Left ventricle myocardium inferior (tissue), 1 donor: ENCODE results near the gene VPS36. TPM values are rescaled to one million over a fixed set of nuclear protein-coding genes. Genes with fewer than 3 reads are reported as not detected.

ENCODE experiments used
- DNase-seq: peaks from one replicate; pipeline ENCODE4 v3.0.0-alpha.2; 2020
- H3K27ac ChIP-seq: fragments of 200-600 bp; replicated peaks from 2 replicates; pipeline ENCODE4 v1.8.0; 2021
- H3K27me3 ChIP-seq: fragments of 200-600 bp; 2 replicates; pipeline ENCODE4 v1.8.0; 2021; ENCODE audit warnings: low read depth
- H3K36me3 ChIP-seq: fragments of 200-600 bp; 2 replicates; pipeline ENCODE4 v1.8.0; 2021
- H3K4me1 ChIP-seq: fragments of 200-600 bp; 2 replicates; pipeline ENCODE4 v1.8.0; 2021
- H3K4me3 ChIP-seq: fragments of 200-600 bp; 2 replicates; pipeline ENCODE4 v1.8.0; 2021; ENCODE audit warnings: mild to moderate bottlenecking, moderate library complexity
- H3K9me3 ChIP-seq: fragments of 200-600 bp; replicated peaks from 2 replicates; pipeline ENCODE4 v1.8.0; 2021
- intact Hi-C: fragments of 100-400 bp; cut with micrococcal nuclease; formaldehyde crosslinking; loops from one replicate; pipeline ENCODE4 v1.11.0; 2022
- total RNA-seq: library from RNA; stranded (reverse); fragmentation: NEBNext Ultra II Directional; extraction: Animal tissue kit (Norgen Biotek cat#: 25700); gene quantifications from one replicate; pipeline ENCODE4 v1.2.1, GENCODE V29; 2021
- TF ChIP-seq, protein P1 (sequence below): fragments of 200-600 bp; IDR thresholded peaks from 2 replicates; pipeline ENCODE4 v1.8.0; 2021; ENCODE audit warnings: antibody characterized with exemption, mild to moderate bottlenecking, borderline replicate concordance
- donor health status: DM: no; HTN: yes; CAD: no; lungs with severe emphysema.

The VPS36 gene
- total RNA-seq, 1 donor from 2014 or later = 32.3 TPM

- H3K27ac ChIP-seq = peak overlapping the region; percentile 85
- no peak for DNase-seq
- H3K4me1 ChIP-seq = peaks cover 38% of the 10 kb centered on the region
- H3K27me3 ChIP-seq = peaks cover 9% of the 10 kb centered on the region
- no peaks in the 10 kb centered on the region for H3K9me3 ChIP-seq
- TF ChIP-seq, protein P1, sequence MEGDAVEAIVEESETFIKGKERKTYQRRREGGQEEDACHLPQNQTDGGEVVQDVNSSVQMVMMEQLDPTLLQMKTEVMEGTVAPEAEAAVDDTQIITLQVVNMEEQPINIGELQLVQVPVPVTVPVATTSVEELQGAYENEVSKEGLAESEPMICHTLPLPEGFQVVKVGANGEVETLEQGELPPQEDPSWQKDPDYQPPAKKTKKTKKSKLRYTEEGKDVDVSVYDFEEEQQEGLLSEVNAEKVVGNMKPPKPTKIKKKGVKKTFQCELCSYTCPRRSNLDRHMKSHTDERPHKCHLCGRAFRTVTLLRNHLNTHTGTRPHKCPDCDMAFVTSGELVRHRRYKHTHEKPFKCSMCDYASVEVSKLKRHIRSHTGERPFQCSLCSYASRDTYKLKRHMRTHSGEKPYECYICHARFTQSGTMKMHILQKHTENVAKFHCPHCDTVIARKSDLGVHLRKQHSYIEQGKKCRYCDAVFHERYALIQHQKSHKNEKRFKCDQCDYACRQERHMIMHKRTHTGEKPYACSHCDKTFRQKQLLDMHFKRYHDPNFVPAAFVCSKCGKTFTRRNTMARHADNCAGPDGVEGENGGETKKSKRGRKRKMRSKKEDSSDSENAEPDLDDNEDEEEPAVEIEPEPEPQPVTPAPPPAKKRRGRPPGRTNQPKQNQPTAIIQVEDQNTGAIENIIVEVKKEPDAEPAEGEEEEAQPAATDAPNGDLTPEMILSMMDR = no peak
- H3K36me3 ChIP-seq = peaks cover 10% of the 10 kb centered on the region
- intact Hi-C loops = no loop called here
- H3K4me3 ChIP-seq = peak overlapping the region; percentile 72
Observed at GRCh38 chr13:52406629-52407028, 43.8 kb downstream of the VPS36 start.

- TF ChIP-seq, protein P1 = no peak
- DNase-seq = peak; percentile 84
- peak within 1 kb of the TSS; percentile 85 for H3K27ac ChIP-seq
- H3K9me3 ChIP-seq = no peaks in the 10 kb centered on the region
- peaks cover 9% of the 10 kb centered on the region for H3K27me3 ChIP-seq
- peak within 1 kb of the TSS; percentile 72 for H3K4me3 ChIP-seq
- intact Hi-C loops = no loop called here
- peaks cover 38% of the 10 kb centered on the region for H3K4me1 ChIP-seq
- H3K36me3 ChIP-seq = peaks cover 7% of the 10 kb centered on the region
Observed at GRCh38 chr13:52405767-52406494, 44.5 kb downstream of the VPS36 start, which contains the start of gene THSD1. Gene THSD1, minus strand, starts transcription at chr13:52406172. Its CDS starts 3,572 bp downstream, at chr13:52402600.

DNA sequence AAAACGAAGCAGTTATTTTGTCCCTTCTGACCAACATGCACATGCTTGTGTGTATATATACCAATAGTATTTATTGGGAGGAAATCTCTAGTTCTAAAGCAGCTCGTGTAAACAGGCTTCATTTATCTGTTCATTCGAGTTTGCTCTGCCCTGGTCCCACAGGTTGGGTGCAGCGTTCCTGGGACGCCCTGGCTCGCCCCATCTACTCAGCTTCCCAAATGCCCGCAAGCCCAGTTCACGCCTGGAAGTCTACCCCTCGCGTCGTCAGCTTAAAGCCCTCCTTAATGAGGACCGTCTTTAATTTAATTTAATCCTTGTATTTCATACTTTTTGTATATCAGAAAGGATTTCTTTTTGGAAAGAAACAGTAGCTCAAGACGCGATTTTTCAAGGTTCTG, 45.1 kb downstream of the VPS36 start:
- DNase-seq = no peak
- TF ChIP-seq, protein P1 = no peak

DNA sequence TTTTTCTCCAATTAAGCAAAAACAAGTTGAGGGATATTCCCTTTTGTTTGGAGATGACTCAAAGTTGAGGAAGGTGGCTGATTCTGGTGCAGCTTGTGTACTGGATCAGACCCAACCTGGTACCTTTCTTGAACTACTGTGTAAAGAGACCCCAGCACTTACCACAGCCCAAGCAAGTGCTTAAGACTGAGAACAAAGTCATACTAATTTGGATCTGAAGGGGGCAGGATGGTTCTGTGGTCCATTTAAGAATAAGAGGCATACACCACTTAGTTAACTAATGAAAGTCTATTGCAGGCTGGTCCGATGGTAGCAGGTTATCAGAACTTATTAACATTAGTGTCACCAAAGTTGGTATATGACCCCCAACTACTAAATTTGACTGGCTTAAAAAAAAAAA, 50.7 kb downstream of the VPS36 start:
- Histone ChIP-seq H3K4me3 (no peak overlapping the region), H3K9me3 (no peaks in the 10 kb centered on the region), H3K27me3 (no peaks in the 10 kb centered on the region), H3K36me3 (peaks cover 10% of the 10 kb centered on the region), H3K27ac (no peak overlapping the region), H3K4me1 (peaks cover 60% of the 10 kb centered on the region)
- TF ChIP-seq, protein P1 = peak; percentile 42
- intact Hi-C loops = no loop called here
- DNase-seq = no peak

More for the DNA sequence above, 45.1 kb downstream of the VPS36 start:
- Histone ChIP-seq H3K4me1 (peaks cover 38% of the 10 kb centered on the region), H3K9me3 (no peaks in the 10 kb centered on the region), H3K27me3 (peaks cover 9% of the 10 kb centered on the region), H3K27ac (peak overlapping the region; percentile 85), H3K4me3 (peak overlapping the region; percentile 72), H3K36me3 (peaks cover 7% of the 10 kb centered on the region)
- intact Hi-C loops = no loop called here

DNA sequence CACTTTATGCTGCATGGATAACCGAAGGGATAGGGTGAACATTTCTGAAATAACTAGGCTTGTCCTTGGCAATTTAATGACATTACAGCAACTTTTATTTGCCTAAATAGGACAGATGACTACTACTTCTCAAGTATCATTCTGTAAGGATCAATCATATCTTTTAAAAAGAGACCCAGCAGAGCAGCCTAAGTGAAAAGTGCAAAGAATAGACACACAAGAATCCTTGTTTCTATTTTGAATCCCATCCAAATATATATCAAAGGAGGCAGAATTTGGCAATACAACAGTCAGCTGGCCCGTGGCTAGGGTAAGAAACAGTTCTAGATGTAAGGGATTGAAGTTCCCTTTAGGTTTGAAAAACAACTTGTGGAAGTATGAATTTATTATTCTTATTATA, 51.4 kb downstream of the VPS36 start:
- TF ChIP-seq, protein P1 = no peak
- Histone ChIP-seq H3K27ac (no peak overlapping the region), H3K4me1 (peaks cover 64% of the 10 kb centered on the region), H3K9me3 (no peaks in the 10 kb centered on the region), H3K4me3 (no peak overlapping the region), H3K27me3 (no peaks in the 10 kb centered on the region), H3K36me3 (peaks cover 12% of the 10 kb centered on the region)
- intact Hi-C loops = no loop called here
- no peak for DNase-seq
